Measurements from ENCODE around the gene SAE1.

- no peak for TF ChIP-seq CTCF (IDR thresholded peaks at IDR 0.05)
- TF ChIP-seq, protein P1, sequence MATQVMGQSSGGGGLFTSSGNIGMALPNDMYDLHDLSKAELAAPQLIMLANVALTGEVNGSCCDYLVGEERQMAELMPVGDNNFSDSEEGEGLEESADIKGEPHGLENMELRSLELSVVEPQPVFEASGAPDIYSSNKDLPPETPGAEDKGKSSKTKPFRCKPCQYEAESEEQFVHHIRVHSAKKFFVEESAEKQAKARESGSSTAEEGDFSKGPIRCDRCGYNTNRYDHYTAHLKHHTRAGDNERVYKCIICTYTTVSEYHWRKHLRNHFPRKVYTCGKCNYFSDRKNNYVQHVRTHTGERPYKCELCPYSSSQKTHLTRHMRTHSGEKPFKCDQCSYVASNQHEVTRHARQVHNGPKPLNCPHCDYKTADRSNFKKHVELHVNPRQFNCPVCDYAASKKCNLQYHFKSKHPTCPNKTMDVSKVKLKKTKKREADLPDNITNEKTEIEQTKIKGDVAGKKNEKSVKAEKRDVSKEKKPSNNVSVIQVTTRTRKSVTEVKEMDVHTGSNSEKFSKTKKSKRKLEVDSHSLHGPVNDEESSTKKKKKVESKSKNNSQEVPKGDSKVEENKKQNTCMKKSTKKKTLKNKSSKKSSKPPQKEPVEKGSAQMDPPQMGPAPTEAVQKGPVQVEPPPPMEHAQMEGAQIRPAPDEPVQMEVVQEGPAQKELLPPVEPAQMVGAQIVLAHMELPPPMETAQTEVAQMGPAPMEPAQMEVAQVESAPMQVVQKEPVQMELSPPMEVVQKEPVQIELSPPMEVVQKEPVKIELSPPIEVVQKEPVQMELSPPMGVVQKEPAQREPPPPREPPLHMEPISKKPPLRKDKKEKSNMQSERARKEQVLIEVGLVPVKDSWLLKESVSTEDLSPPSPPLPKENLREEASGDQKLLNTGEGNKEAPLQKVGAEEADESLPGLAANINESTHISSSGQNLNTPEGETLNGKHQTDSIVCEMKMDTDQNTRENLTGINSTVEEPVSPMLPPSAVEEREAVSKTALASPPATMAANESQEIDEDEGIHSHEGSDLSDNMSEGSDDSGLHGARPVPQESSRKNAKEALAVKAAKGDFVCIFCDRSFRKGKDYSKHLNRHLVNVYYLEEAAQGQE (IDR thresholded peaks at IDR 0.05; ENCODE audit: insufficient read depth in 1 of 2, low read depth in 2 of 2, low read length in 1 of 2) = no peak
Observed at GRCh38 chr19:47240996-47241918, 110.6 kb downstream of the SAE1 start.

Measured in Panc1 (cell line).